Hepatocyte (in vitro differentiated cells): ENCODE results near the gene PRL. TPM values are rescaled to one million over a fixed set of nuclear protein-coding genes. Genes with fewer than 3 reads are reported as not detected.

Experiments
- DNase-seq: peaks from one replicate; pipeline ENCODE4 v3.0.0-alpha.2; 2016; ENCODE audit warnings: low spot score
- H2AFZ ChIP-seq: fragments of 200-600 bp; sonication (generic); 2 replicates; pipeline ENCODE4 v1.6.0; 2016; ENCODE audit warnings: antibody characterized with exemption, mild to moderate bottlenecking
- H3K27ac ChIP-seq: fragments of 200-600 bp; sonication (generic); 2 replicates; pipeline ENCODE4 v1.5.1; 2016; ENCODE audit warnings: mild to moderate bottlenecking
- H3K27me3 ChIP-seq: fragments of 200-600 bp; sonication (generic); 2 replicates; pipeline ENCODE4 v1.6.1; 2016
- H3K36me3 ChIP-seq: fragments of 200-600 bp; sonication (generic); replicated peaks from 2 replicates; pipeline ENCODE4 v1.5.1; 2016; ENCODE audit warnings: low read depth; ENCODE audit not compliant: insufficient read depth
- H3K4me1 ChIP-seq: fragments of 200-600 bp; sonication (generic); 2 replicates; pipeline ENCODE4 v1.5.1; 2016; ENCODE audit warnings: mild to moderate bottlenecking, moderate library complexity; ENCODE audit not compliant: insufficient read depth
- H3K4me2 ChIP-seq: fragments of 200-600 bp; sonication (generic); 2 replicates; pipeline ENCODE4 v1.6.0; 2016
- H3K4me3 ChIP-seq: fragments of 200-600 bp; sonication (generic); 2 replicates; pipeline ENCODE4 v1.5.1; 2016; ENCODE audit warnings: mild to moderate bottlenecking
- H3K79me2 ChIP-seq: fragments of 200-600 bp; sonication (generic); 2 replicates; pipeline ENCODE4 v1.6.0; 2017; ENCODE audit warnings: mild to moderate bottlenecking
- H3K9me2 ChIP-seq: fragments of 200-600 bp; sonication (generic); replicated peaks from 2 replicates; pipeline ENCODE4 v1.6.0; 2017; ENCODE audit warnings: mild to moderate bottlenecking; ENCODE audit not compliant: insufficient read depth
- H3K9me3 ChIP-seq: fragments of 200-600 bp; sonication (generic); 2 replicates; pipeline ENCODE4 v1.5.1; 2016; ENCODE audit warnings: low read depth, mild to moderate bottlenecking
- H4K20me1 ChIP-seq: fragments of 200-600 bp; sonication (generic); 2 replicates; pipeline ENCODE4 v1.6.0; 2016; ENCODE audit warnings: mild to moderate bottlenecking; ENCODE audit not compliant: insufficient read depth, poor library complexity, severe bottlenecking
- EZH2 ChIP-seq: fragments of 200-600 bp; sonication (generic); IDR thresholded peaks from 2 replicates; pipeline ENCODE4 v1.6.1; 2016; ENCODE audit warnings: antibody characterized with exemption, mild to moderate bottlenecking, borderline replicate concordance
- EZH2phosphoT487 ChIP-seq: fragments of 200-600 bp; sonication (generic); IDR thresholded peaks from one replicate; pipeline ENCODE4 v1.6.1; 2018; ENCODE audit warnings: antibody characterized with exemption, mild to moderate bottlenecking, low read depth, moderate library complexity; ENCODE audit not compliant: unreplicated experiment, severe bottlenecking
- WGBS: methylation state at CpG from one replicate; pipeline ENCODE4 v1.1.6; 2016; ENCODE audit warnings: low lambda C conversion rate; ENCODE audit errors: missing lambda C conversion rate; 5-methylcytosine and 5-hydroxymethylcytosine counted together
- polyA plus RNA-seq: library from polyadenylated mRNA; unstranded; fragments of >200 nt; fragmentation: Nextera tagmentation; extraction: Ambion mirVana; gene quantifications from 2 replicates; pipeline ENCODE4 v1.2.1, GENCODE V29; 2016
- total RNA-seq: library from RNA; depleted of rRNA; stranded (reverse); fragments of >200 nt; gene quantifications from 2 replicates; pipeline ENCODE4 v1.2.3, GENCODE V29; 2014
- TF ChIP-seq, protein P1 (sequence below): fragments of 200-600 bp; sonication (generic); IDR thresholded peaks from 2 replicates; pipeline ENCODE4 v1.5.1; 2016; ENCODE audit warnings: antibody characterized with exemption, mild to moderate bottlenecking; ENCODE audit not compliant: poor library complexity

Gene PRL
- total and polyA plus RNA-seq, 2 experiments from 2014 or later: not detected

DNA sequence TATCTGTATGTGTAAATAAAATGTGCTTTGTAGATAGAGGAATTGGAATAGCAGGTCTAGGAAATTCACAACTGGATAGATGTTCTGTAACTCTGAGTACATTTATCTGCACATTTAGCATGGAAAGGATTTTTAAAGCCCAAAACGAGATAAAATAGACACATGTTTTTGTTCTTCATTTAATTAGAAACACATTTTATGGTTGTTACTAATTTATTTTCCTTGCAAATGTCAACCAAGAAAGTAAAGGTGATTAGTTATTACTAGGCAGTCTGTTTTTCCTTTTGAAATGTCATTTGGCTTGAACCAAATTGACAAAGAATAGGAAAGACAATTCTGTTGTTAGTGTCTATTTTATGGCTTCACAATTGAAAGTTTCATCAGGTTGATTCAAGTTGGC, 769 bp downstream of the PRL start:
- DNase-seq: no peak
- no peak overlapping the region for H3K4me3 ChIP-seq
- no peaks in the 10 kb centered on the region for H3K27me3 ChIP-seq
- H4K20me1 ChIP-seq: no peaks in the 10 kb centered on the region
- WGBS: 63% methylated on average over 1 of the region's 1 CpG
- TF ChIP-seq EZH2: no peak
- TF ChIP-seq EZH2phosphoT487: no peak
- H3K9me2 ChIP-seq: no peaks in the 10 kb centered on the region
- no peak overlapping the region for H2AFZ ChIP-seq
- H3K4me1 ChIP-seq: no peaks in the 10 kb centered on the region
- H3K36me3 ChIP-seq: no peaks in the 10 kb centered on the region
- no peaks in the 10 kb centered on the region for H3K9me3 ChIP-seq
- no peaks in the 10 kb centered on the region for H3K79me2 ChIP-seq
- no peak overlapping the region for H3K4me2 ChIP-seq
- H3K27ac ChIP-seq: no peak overlapping the region

DNA sequence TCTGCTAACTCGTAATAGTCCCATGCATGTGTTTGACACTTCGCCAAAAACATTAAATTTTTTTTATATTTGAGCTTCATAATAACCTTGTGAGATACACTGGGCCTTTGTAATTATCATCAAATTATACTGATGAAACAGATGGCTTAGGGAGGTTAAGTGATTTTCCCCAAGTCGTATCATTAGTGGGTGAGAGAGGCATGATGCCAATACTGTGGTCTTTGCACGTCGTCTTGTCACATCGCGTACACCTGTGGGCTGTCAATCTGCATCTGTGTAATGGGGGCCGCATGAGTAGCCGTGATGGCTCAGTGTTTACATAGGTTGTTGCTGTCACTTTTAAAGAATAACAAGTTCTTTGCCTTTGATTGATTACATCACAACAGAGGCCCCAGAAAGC, 1.7 kb downstream of the PRL start:
- 78% methylated on average over 9 of the region's 9 CpGs for WGBS
- Histone ChIP-seq H3K4me1 (no peaks in the 10 kb centered on the region), H3K4me2 (no peak overlapping the region), H3K9me2 (no peaks in the 10 kb centered on the region), H3K36me3 (no peaks in the 10 kb centered on the region), H3K79me2 (no peaks in the 10 kb centered on the region), H3K9me3 (no peaks in the 10 kb centered on the region), H3K4me3 (no peak overlapping the region), H3K27me3 (no peaks in the 10 kb centered on the region), H2AFZ (no peak overlapping the region), H4K20me1 (no peaks in the 10 kb centered on the region), H3K27ac (no peak overlapping the region)
- no peak for DNase-seq
- TF ChIP-seq EZH2: no peak
- TF ChIP-seq EZH2phosphoT487: no peak
- TF ChIP-seq, protein P1, sequence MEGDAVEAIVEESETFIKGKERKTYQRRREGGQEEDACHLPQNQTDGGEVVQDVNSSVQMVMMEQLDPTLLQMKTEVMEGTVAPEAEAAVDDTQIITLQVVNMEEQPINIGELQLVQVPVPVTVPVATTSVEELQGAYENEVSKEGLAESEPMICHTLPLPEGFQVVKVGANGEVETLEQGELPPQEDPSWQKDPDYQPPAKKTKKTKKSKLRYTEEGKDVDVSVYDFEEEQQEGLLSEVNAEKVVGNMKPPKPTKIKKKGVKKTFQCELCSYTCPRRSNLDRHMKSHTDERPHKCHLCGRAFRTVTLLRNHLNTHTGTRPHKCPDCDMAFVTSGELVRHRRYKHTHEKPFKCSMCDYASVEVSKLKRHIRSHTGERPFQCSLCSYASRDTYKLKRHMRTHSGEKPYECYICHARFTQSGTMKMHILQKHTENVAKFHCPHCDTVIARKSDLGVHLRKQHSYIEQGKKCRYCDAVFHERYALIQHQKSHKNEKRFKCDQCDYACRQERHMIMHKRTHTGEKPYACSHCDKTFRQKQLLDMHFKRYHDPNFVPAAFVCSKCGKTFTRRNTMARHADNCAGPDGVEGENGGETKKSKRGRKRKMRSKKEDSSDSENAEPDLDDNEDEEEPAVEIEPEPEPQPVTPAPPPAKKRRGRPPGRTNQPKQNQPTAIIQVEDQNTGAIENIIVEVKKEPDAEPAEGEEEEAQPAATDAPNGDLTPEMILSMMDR: no peak

DNA sequence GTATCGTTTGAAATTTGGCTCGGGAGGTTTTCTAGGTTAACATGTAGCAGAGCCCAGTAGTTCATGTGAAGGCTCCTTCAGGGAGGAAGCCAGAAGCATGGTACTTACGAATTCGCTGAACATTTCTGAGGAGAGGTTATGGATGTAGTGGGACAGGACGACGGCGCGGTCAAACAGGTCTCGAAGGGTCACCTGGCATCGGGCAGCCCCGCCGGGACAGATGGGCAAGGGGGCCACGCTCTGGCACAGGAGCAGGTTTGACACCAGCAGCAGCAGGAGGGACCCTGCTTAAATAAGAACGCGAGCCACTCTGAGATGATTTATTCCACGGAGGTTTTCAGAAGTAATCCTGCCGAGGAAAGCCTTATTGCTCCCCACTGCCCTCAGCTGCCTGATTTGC, 2.5 kb downstream of the PRL start:
- no peak for DNase-seq
- Histone ChIP-seq H3K4me2 (no peak overlapping the region), H3K27ac (no peak overlapping the region), H3K9me3 (no peaks in the 10 kb centered on the region), H2AFZ (no peak overlapping the region), H3K9me2 (no peaks in the 10 kb centered on the region), H3K36me3 (no peaks in the 10 kb centered on the region), H3K4me3 (no peak overlapping the region), H3K79me2 (no peaks in the 10 kb centered on the region), H4K20me1 (no peaks in the 10 kb centered on the region), H3K27me3 (no peaks in the 10 kb centered on the region), H3K4me1 (no peaks in the 10 kb centered on the region)
- TF ChIP-seq EZH2 (no peak), EZH2phosphoT487 (no peak)
- TF ChIP-seq, protein P1: no peak
- WGBS: 92% methylated on average over 17 of the region's 17 CpGs

DNA sequence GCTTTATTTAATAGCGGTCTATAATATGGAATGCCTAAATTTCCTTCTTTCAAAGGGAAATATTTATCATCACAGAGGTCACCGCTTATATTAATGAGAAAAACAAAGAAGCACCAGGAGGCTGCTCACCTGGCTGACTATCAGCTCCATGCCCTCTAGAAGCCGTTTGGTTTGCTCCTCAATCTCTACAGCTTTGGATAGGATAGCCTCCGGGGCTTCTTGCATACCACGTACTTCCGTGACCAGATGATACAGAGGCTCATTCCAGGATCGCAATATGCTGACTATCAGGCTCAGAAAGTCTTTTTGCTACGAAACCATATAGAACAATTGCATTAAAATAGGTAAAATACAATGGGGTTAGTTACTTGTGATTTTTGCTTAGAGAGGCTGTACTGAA, 6.8 kb downstream of the PRL start:
- Histone ChIP-seq H3K36me3 (no peaks in the 10 kb centered on the region), H3K9me3 (no peaks in the 10 kb centered on the region), H2AFZ (no peak overlapping the region), H3K9me2 (no peaks in the 10 kb centered on the region), H4K20me1 (no peaks in the 10 kb centered on the region), H3K27me3 (no peaks in the 10 kb centered on the region), H3K4me2 (no peak overlapping the region), H3K27ac (no peak overlapping the region), H3K79me2 (no peaks in the 10 kb centered on the region), H3K4me1 (no peaks in the 10 kb centered on the region), H3K4me3 (no peak overlapping the region)
- no peak for DNase-seq
- TF ChIP-seq EZH2 (no peak), EZH2phosphoT487 (no peak)
- TF ChIP-seq, protein P1: no peak
- 91% methylated on average over 8 of the region's 8 CpGs for WGBS
